ENCODE measurements around the gene ZBTB16.

- no peak for TF ChIP-seq POLR2A (IDR thresholded peaks at IDR 0.05; ENCODE audit: low read length)
- TF ChIP-seq GATA1 (IDR thresholded peaks at IDR 0.05; ENCODE audit: low read depth, low read length) = no peak
Observed at GRCh38 chr11:114137838-114138237, 78.3 kb downstream of the ZBTB16 start.

All from erythroblast (primary cell).